Measurements from ENCODE around the gene SAP25.
A peak's percentile ranks its signal among the peaks of the same experiment; 100 is the strongest.

SAP25 gene

GRCh38 chr7:100591596-100591995 lies 17.9 kb upstream of the SAP25 start:
- DNase-seq = no peak

DNA sequence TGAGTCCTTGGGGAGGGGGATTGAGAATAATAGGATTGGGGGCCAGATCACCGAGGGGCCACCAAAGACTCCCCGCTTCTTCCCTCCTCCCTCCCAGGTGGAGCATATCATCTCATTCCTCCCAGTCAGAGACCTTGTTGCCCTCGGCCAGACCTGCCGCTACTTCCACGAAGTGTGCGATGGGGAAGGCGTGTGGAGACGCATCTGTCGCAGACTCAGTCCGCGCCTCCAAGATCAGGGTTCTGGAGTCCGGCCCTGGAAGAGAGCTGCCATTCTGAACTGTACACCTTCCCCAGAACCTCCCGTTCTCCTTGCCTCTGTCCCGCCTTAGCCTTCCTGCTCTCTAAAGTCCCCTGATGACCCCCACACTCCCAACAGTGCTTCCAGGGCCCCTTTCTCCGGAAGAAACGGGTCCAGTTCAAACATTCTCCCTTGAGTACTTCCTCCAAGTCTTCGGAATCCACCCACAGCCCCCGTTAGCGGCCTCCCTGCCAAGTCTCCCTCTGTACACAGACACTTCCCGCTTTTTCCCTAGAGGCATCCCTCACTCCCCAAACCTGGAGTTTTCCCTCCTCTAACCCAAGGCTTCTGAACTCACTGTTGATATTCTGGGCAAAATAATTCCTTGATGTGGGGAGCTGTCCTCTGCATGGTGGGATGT lies 16.5 kb upstream of the SAP25 start:
- DNase-seq = no peak

GRCh38 chr7:100589341-100589947 lies 15.7 kb upstream of the SAP25 start:
- no peak for DNase-seq

GRCh38 chr7:100588438-100588837 lies 14.7 kb upstream of the SAP25 start:
- DNase-seq = no peak

GRCh38 chr7:100586266-100587025 lies 12.7 kb upstream of the SAP25 start, which contains the start of gene FBXO24:
Gene FBXO24, plus strand, starts transcription at chr7:100586328. Its CDS starts 298 bp downstream, at chr7:100586626.
- peak; percentile 100 for DNase-seq

DNA sequence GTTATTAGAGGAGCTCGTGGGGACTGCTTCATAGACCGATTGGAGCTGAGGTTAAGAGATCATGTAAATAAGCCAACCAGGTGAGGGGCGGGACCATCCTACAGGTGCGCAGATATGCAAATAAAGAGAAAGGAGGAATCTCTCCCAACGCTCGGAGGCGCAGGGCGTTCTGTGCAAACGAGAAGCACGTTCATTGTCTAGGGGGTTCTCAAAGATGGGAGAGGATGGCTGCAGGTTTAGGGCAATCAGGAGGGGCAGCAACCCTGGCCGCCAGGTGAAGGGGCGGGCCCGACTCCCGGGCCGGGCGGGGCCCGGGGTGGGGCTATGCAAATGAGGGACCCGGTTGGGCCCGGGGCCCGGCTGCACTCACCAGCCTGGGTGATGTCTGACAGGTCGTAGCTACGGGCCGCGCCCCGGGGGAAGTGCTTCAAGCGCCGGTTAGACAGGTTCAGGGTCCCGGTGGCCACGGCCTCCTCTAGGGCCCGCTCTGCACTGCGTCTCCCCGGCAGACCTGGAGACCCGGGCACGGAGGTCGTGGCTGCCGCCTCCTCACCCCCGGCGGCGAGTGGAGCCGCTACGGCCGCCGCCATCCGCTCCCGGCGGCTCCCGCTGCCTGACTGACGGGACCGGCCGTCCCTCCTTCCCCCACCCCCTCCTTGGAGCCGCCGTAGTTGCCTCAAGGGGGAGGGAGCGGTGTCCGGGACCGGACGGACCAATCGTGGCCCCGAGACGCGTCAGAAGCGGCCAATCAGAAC lies 12.0 kb upstream of the SAP25 start, which contains the start of gene LRCH4:
Gene LRCH4 (minus strand): TSS at position 619 of the 755 bp plus-strand sequence. CDS start 29 bp downstream, at position 590.
- peak; percentile 66 for DNase-seq

DNA sequence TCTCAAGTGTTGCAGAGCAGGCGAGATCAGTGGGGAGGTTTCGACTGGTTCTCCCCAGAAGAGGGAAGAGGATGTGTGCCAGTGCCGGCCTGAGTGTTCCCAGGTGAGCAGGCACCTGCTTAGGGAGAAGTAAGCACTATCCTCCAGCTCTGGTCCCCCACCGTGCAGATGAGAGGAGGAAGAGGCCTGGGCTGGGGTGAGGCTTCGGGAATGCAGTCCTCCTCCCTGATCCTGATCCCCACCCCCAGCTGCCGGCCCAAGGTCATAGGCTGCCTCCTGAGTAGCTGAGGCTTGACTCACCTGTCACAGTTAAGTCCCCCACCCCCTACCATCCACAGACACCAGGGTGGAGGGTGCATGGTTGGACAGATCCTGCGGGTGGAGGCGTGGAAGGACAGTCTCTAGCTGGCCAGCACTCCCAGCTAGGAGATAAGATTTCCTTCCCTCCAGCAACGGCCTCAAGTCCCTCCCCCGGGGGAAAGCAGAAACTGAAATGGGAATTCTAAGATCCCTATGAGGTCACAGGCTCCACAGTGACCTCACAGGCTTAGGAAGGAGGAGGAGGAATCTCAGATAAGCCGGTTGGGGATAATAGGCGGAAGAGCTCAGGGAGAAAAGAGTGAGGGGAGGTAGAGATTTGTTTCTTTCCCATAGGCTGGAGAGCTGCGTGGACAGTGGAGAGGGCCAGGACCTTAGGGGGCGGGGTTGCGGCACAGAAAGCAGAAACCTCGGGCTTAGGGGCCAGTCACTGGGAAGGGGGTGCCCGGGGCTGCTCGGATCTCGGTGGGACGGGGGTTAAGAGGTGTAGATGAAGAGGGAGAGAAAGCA lies 11.2 kb upstream of the SAP25 start:
- peak; percentile 27 for DNase-seq

DNA sequence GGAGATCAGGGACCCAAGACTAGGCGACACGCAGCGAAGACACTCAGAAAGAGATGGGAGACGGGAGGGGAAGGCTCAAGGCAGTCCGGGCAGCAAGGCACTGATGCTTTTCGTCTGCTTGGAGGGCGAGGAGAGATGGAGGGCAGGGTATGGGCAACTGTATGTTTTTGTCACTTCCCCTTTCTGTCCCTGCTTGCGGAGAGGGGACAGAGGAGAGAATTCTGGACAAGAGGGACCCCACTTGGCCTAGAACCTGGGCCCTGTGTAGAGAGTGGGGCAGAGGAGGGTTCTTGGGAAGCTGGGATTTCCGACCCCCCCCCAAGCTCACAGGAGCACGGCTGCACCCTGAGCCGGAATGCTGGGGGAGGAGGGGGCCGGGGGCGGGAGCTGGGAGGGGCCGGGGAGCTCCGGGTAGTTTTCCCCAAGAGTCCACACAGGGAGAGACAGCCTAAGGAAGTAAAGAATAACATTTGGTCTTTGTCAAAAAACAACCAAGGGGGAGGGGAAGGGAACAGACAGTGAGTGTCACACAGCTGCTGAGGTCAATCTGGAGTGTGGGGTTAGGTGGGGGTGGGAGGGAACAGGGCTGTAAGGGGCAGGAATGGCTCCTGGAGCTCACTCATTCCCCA lies 10.5 kb upstream of the SAP25 start:
- DNase-seq = no peak

GRCh38 chr7:100583132-100584053 lies 9.7 kb upstream of the SAP25 start:
- DNase-seq = peak; percentile 87

DNA sequence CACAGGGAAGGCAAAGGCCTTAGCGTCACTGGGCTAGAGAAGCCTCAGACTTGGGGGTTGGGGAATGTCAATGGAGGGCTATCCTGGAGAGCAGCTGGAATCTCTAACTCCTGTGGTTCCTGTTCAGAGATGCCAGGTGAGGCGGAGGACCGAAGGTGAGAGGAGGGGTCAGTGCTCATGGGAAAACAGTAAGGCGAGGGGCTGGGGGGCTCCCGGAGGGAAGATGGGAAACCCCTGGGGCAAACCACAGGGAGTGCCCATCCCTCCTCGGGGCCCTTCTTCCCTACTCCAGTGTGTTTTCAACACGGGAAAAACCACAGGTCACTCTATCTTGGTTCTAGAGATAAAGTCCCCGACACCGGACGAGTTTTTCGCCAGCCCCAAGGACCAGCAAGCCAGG lies 8.9 kb upstream of the SAP25 start:
- no peak for DNase-seq

- no peak for DNase-seq
These were observed 8.4 kb upstream of the SAP25 start for GRCh38 chr7:100582041-100582579.

DNA sequence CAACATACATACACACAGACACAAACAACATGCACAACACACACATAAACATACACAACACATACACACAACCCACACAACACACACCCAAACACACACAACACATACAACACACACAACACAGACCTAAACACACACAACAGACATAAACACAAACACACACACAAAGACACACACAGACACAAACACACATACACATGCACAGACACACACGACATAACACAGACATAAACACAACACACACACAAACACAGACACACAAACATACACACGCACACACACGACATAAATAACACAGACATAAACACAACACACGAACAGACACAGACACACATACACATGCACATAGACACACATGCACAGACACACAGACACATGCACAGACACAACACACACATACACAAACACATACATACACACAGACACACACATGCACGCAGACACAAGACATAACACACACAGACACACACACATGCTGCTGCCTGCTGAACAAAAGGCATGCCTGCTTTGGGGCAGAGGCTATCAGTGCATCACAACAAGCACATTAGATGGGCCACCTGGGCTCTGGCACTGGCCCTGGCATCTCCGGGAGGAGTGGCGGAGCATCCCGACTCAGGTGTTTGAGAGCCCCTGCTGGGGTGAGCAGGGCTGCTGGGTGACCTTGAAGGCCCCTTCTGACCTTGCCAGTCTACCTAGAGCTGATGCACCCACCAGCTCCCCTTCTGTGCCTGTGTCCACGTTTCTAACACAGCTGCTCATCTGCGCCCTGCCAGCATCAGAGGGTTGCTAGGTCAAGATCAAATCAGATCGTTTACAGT lies 7.0 kb upstream of the SAP25 start:
- no peak for DNase-seq

GRCh38 chr7:100578246-100579183 lies 4.8 kb upstream of the SAP25 start:
- DNase-seq = no peak

DNA sequence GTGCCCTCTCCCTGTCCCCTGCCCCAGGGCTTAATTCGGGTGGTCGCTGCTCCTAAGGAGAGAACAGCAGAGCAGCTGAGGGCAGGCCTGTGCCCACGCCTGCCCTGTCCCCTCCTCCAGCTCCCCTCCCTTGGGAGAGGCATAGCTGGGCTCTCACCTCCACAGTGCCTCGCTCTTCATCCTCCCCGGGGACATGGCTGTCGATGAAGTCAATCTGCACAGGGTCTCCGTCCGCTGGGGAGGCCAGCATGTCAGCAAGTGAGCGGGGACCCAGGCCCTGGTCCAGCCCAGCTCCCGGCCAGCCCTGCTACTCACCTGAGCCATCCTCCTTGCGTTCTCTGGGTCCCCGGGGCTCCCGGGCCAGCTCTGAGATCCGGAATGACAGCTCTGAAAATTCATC lies 3.8 kb upstream of the SAP25 start:
- no peak for DNase-seq

DNA sequence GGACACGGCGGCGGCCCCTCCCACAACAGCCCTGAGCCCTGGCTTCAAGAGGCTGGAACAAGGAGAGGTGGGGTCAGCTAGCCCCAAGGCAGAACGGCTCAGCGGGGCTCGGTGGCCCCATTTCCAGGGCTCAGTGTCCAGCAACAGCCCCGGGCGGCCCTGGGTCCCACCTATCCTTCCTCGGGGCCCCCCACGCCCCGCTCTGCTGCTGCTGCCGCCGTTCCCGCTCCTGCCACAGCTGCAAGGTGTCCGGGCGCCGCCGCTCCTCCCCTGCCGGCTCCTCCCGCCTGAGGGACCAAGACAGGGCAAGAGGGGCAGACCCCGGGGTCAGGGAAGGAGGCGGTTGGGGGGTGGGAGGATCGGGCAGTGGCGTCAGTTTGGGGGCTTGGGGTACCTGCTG lies 3.4 kb upstream of the SAP25 start:
- no peak for DNase-seq

GRCh38 chr7:100576384-100576993 lies 2.8 kb upstream of the SAP25 start:
- DNase-seq = no peak

- no peak for DNase-seq
These were observed 2.2 kb upstream of the SAP25 start for GRCh38 chr7:100575746-100576383.

Measured in stimulated activated CD4-positive, alpha-beta T cell treated with anti-CD3 and anti-CD28 coated beads, Interleukin-15, amount 100 ng/mL, for 24 hours (primary cell).